ENCODE results near the gene SYP.
A peak's percentile ranks its signal among the peaks of the same experiment; 100 is the strongest.

SYP gene

GRCh38 chrX:49202022-49202421 lies 2.0 kb upstream of the SYP start:
- no peak overlapping the region for H3K27ac ChIP-seq
- no peak for TF ChIP-seq CTCF (conservative IDR thresholded peaks at IDR 0.05)

- H3K27ac ChIP-seq, result peak overlapping the region; percentile 56; the same call in 1 of the 2 replicates
These were observed 738 bp downstream of the SYP start for GRCh38 chrX:49199315-49199595.

GRCh38 chrX:49198540-49199314 lies 1.3 kb downstream of the SYP start:
- no peak for TF ChIP-seq CTCF (conservative IDR thresholded peaks at IDR 0.05)

More at GRCh38 chrX:49199315-49199595, 738 bp downstream of the SYP start:
- TF ChIP-seq CTCF (conservative IDR thresholded peaks at IDR 0.05), result no peak

GRCh38 chrX:49197543-49198087 lies 2.4 kb downstream of the SYP start:
- H3K27ac ChIP-seq, result no peak overlapping the region
- TF ChIP-seq CTCF (conservative IDR thresholded peaks at IDR 0.05), result no peak

More at GRCh38 chrX:49198540-49199314, 1.3 kb downstream of the SYP start:
- H3K27ac ChIP-seq, result peak overlapping the region; percentile 56; the same call in 1 of the 2 replicates

- no peak for TF ChIP-seq CTCF (conservative IDR thresholded peaks at IDR 0.05)
- no peak overlapping the region for H3K27ac ChIP-seq
These were observed 6.4 kb downstream of the SYP start for GRCh38 chrX:49193542-49193964.

- H3K27ac ChIP-seq, result no peak overlapping the region
- peak; percentile 56 for TF ChIP-seq CTCF (conservative IDR thresholded peaks at IDR 0.05)
These were observed 7.2 kb downstream of the SYP start for GRCh38 chrX:49192722-49193328.

- TF ChIP-seq CTCF (conservative IDR thresholded peaks at IDR 0.05), result no peak
- H3K27ac ChIP-seq, result peak overlapping the region; percentile 63
These were observed 8.4 kb downstream of the SYP start for GRCh38 chrX:49191574-49192011.

All from VCaP (cell line).